Activated CD8-positive, alpha-beta memory T cell treated with anti-CD3 and anti-CD28 coated beads for 4 hours (primary cell): Measurements from ENCODE around the gene KRT86.

Experiments used
- DNase-seq, 2 donors: peaks; one replicate each; pipeline ENCODE4 v3.0.0-alpha.2; 2020; ENCODE audit warnings: low read depth in 2 of 2

The KRT86 gene

DNA sequence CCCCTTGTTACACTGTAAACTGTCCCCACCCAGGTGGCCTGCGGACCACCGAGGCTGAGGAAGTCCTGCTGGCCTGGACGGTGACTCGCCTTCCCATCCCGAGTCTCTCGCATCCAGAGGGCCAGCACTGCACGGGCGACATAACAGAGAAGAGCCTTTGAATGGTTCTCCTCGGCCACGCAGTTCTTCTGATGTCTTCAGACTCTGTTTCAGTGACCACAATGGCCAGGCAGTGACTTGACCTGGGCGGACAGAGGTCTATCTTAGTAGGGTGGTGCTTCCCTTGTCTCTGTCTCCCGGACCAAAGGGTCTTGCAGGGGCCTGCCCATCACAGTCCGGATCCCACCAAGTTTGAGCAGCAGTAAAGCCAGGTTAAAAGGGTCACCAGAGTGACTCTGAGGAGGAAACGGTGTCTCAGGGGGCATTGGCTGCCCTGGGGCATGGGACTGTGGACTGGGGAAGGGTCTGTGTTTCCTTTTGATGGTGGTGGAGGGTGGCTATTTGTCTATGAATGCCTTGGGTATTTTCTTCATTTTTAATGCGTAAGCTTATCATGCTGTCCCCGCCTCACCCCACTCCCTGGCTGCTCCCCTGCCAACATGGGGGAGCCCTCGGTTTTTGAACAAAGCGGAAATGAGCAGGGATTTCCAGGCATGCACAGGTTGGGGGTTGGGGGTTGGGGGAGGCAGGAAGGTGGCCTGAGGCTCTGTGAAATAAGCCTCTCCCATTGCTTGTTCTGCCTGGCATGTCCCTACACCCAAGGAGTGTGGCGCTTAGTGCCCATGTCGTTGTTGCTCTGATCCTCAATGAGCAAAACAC lies 82.5 kb downstream of the KRT86 start:
- no peak for DNase-seq
